Measurements from ENCODE around the gene CEPT1.

DNA sequence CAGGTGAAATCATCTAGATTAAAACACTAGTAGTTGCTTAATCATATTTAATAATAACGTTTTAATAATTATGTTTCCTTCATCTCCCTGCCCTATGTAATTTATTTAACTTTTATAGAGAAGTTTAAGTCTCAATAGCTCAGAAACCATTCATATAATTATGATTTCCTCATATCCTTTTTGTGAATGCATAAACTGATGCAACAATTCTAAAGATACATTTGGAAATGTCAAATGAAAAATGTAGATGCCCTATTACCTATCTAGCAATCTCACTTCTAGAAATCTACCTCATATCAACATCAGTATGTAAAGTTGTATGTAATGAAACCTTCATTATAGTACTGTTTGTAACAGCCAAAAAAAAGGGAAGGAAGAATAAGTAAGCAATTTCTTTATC is 10.6 kb upstream of the CEPT1 start:
- TF ChIP-seq, protein P1, sequence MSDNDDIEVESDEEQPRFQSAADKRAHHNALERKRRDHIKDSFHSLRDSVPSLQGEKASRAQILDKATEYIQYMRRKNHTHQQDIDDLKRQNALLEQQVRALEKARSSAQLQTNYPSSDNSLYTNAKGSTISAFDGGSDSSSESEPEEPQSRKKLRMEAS (IDR thresholded peaks at IDR 0.05) = no peak
- TF ChIP-seq TEAD4 (IDR thresholded peaks at IDR 0.05) (no peak), YY1 (IDR thresholded peaks at IDR 0.05; ENCODE audit: low read depth) (no peak), EP300 (IDR thresholded peaks at IDR 0.05; ENCODE audit: borderline replicate concordance) (no peak), TAF1 (IDR thresholded peaks at IDR 0.05; ENCODE audit: low read depth) (no peak), RAD21 (IDR thresholded peaks at IDR 0.05; ENCODE audit: low read depth) (no peak), FOXM1 (IDR thresholded peaks at IDR 0.05; ENCODE audit: borderline replicate concordance, low read depth) (no peak), CEBPB (IDR thresholded peaks at IDR 0.05) (no peak)
- TF ChIP-seq, protein P2, sequence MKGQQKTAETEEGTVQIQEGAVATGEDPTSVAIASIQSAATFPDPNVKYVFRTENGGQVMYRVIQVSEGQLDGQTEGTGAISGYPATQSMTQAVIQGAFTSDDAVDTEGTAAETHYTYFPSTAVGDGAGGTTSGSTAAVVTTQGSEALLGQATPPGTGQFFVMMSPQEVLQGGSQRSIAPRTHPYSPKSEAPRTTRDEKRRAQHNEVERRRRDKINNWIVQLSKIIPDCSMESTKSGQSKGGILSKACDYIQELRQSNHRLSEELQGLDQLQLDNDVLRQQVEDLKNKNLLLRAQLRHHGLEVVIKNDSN (IDR thresholded peaks at IDR 0.05) = no peak
- TF ChIP-seq, protein P3, sequence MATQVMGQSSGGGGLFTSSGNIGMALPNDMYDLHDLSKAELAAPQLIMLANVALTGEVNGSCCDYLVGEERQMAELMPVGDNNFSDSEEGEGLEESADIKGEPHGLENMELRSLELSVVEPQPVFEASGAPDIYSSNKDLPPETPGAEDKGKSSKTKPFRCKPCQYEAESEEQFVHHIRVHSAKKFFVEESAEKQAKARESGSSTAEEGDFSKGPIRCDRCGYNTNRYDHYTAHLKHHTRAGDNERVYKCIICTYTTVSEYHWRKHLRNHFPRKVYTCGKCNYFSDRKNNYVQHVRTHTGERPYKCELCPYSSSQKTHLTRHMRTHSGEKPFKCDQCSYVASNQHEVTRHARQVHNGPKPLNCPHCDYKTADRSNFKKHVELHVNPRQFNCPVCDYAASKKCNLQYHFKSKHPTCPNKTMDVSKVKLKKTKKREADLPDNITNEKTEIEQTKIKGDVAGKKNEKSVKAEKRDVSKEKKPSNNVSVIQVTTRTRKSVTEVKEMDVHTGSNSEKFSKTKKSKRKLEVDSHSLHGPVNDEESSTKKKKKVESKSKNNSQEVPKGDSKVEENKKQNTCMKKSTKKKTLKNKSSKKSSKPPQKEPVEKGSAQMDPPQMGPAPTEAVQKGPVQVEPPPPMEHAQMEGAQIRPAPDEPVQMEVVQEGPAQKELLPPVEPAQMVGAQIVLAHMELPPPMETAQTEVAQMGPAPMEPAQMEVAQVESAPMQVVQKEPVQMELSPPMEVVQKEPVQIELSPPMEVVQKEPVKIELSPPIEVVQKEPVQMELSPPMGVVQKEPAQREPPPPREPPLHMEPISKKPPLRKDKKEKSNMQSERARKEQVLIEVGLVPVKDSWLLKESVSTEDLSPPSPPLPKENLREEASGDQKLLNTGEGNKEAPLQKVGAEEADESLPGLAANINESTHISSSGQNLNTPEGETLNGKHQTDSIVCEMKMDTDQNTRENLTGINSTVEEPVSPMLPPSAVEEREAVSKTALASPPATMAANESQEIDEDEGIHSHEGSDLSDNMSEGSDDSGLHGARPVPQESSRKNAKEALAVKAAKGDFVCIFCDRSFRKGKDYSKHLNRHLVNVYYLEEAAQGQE (IDR thresholded peaks at IDR 0.05; ENCODE audit: low read depth) = no peak
